Stimulated activated naive CD4-positive, alpha-beta T cell (primary cell): ENCODE data around the gene ZNF135.

Source experiments
- DNase-seq, 6 experiments: peaks; one replicate each; lab custom pipeline; 2025; lab: John Stamatoyannopoulos, UW

Gene ZNF135

DNA sequence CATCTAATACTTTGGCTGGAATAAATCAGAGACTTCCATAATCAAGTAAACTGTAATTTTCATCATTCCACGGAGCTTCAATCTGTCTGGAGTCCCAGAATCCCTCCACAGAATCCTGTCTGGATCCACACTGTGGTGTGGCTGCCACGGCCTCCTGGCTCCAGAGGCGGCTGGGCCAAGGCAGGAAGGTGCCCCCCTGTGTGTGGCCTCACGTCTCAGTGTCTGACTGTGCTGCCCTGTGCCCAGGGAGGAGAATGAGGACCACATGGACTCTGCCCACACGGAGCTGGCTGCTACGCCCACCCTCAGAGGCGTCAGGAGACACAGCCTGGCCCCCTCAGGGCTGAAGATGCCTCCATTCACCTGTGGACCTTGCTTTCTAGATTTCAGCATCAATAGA is 12.2 kb upstream of the ZNF135 start:
- DNase-seq = no peak

- DNase-seq = no peak
Observed at GRCh38 chr19:58047672-58048071, 11.4 kb upstream of the ZNF135 start.

- DNase-seq = no peak
Observed at GRCh38 chr19:58052256-58052655, 6.8 kb upstream of the ZNF135 start.

- DNase-seq = no peak
Observed at GRCh38 chr19:58053480-58054156, 5.5 kb upstream of the ZNF135 start.

- no peak for DNase-seq
Observed at GRCh38 chr19:58054901-58055874, 3.9 kb upstream of the ZNF135 start.

DNA sequence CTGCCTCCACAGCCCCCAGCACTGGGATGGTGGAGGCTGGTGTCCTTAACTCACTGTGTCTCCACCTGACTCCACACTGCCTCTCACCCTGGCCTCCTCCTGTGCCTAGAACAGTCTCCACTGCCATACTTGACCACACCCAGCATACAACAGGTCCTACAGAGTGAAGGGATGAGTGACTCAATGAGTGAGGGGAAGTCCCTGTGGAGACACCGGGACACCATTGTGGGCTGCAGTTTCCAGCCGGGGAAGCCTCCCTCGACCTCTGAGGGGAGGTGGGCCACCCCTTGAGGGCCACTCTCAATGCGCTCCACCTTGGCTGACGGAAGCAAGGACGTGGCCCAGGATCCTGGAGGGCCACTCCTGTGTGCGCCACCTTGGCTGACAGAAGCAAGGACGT is 2.8 kb upstream of the ZNF135 start:
- no peak for DNase-seq

DNA sequence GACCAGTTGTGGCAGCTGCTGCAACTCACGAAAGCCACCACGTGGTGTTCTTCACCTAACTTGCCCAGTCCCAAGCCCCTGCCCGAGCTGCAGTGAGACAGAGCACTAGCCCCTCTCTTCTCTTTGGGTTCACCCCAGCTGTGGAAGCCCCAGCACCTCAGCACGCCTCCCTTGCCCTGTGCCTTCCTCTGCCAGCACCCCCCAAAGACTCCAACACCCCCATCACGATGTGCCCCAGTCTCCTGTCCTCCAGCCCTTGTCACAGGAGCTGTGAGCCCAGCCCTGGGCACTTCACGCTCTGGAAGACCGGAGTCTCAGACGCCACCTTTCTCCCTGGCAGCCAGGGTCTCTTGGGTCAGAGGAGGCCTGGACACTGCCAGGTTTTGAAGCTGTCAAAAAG is 2.2 kb upstream of the ZNF135 start:
- no peak for DNase-seq

- no peak for DNase-seq
Observed at GRCh38 chr19:58058467-58058866, 615 bp upstream of the ZNF135 start.

- DNase-seq = no peak
Observed at GRCh38 chr19:58059671-58060078, 593 bp downstream of the ZNF135 start.

DNA sequence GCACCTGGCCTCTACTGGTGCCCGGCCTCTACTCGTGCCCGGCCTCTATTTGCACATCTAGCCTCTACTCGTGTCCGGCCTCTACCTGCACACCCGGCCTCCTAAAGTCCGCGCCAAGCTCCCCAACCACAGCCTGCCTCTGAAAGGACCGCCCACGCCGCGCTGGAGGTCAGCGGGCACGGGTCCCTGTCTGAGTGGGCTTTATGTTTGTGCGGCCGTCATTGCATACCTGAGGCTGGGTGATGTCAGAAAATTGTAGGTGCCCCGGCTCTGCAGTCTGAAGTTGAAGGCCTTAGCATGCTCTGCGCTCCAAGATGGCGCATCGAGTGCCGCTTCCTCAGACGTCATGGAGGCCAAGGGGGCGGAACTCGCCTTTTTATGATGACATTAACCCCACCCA is 1.1 kb downstream of the ZNF135 start:
- DNase-seq = no peak

GRCh38 chr19:58063712-58064111 is 4.6 kb downstream of the ZNF135 start:
- DNase-seq = no peak

DNA sequence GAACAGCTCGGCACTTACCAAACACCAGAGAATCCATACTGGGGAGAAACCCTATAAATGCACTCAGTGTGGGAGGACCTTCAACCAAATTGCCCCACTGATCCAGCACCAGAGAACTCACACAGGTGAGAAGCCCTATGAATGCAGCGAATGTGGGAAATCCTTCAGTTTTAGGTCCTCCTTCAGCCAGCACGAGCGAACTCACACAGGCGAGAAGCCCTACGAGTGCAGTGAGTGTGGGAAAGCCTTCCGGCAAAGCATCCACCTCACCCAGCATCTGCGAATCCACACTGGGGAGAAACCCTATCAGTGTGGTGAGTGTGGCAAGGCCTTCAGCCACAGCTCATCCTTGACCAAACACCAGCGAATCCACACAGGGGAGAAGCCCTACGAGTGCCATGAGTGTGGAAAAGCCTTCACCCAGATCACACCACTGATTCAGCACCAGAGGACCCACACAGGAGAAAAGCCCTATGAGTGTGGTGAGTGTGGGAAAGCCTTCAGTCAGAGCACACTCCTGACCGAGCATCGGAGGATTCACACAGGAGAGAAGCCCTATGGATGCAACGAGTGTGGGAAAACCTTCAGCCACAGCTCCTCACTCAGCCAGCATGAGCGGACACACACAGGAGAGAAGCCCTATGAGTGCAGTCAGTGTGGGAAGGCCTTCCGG is 8.3 kb downstream of the ZNF135 start:
- no peak for DNase-seq

DNA sequence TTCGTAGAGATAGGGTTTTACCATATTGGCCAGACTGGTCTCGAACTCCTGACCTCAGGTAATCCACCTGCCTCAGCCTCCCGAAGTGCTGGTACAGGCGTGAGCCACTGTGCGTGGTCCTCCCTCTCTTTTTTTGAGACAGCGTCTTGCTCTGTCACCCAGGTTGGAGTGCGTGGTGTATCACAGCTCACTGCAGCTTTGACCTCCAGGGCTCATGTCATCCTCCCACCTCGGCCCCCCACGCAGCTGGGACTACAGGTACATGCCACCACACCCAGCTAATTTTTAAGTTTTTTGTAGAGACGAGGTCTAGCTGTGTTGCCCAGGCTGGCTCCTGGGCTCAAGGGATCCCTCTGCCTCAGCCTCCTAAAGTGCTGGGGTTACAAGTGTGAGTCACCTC is 20.7 kb downstream of the ZNF135 start:
- no peak for DNase-seq

DNA sequence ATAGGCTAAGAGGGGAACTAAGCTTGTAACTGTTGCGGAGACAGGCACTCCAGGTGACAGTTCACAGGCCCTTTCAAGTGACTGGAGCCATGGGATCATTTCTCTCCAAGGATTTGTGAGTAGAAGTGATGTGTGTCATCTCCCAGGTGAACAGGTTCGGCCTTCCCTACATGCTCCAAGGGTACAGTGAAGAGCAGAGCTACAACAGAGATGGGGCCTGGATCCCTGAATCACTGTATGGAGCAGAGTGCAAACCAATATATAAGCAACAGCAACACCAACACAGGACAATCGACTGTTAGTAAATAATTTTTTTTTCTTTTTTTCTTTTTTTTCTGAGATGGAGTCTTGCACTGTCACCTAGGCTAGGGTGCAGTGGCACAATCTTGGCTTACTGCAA is 23.9 kb downstream of the ZNF135 start:
- no peak for DNase-seq

DNA sequence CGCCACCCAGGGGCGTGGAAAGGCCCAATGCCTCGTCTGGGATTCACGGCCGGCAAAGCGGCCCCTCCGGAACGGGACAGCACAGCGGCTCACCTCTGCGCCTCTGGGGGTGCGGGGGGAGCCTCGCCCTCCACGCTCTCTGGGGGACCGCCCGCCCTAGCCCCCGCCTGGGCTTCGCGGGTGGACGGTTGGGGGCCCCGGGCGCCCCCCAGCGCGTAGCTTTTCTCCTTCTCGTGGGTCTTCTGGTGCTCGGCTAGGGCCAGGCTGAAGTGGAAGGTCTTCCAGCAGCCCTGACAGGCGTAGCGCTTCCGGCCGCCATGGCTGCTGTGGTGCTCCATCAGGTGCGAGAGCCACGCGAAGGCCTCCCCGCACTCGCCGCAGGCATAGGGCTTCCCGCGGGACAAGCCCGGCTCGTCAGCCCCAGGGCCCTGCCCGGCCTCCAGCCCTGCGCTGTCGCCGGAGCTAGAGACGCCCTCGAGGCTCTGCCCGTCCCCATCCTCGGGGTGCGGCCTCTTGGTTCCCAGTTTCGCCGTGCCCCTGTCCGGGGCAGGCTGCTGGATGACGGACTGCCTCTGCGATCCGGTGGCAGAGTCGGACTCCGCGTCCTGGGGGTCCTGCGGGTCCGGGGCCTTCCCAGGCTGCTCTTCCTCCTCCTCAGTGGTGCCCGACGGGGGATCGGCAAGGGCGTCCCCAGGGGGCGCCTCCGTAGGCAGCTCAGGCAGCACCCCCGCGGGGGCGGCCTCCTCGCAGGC is 25.7 kb downstream of the ZNF135 start:
- DNase-seq = no peak

- DNase-seq = no peak
Observed at GRCh38 chr19:58085348-58085875, 26.3 kb downstream of the ZNF135 start.

- DNase-seq = no peak
Observed at GRCh38 chr19:58086825-58087710, 28.0 kb downstream of the ZNF135 start.

DNA sequence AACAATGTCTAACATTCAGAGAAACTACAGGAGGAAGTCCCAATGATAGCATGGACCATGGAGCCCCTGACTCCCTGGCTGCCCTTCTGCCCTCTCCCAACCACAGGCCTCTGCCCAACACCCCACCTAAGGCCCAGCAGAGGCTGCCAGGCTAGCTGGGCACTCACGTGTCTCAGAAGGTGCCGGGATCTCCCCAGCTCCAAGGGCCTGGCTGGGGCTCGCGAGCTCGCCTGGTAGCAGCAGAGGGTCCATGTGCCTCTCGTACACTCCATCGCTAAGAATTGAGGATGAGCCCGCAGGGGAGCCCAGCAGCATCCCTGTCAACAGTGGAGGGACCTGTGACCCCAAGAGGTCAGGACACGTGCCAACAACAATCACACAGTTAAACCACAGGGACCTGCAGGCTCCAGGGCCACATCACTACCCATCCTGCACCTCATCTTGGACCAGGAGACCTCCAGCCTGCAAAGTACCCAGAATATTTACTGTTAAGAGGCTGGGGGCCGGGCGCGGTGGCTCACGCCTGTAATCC is 29.5 kb downstream of the ZNF135 start:
- DNase-seq = no peak

GRCh38 chr19:58089846-58090245 is 30.8 kb downstream of the ZNF135 start:
- no peak for DNase-seq

DNA sequence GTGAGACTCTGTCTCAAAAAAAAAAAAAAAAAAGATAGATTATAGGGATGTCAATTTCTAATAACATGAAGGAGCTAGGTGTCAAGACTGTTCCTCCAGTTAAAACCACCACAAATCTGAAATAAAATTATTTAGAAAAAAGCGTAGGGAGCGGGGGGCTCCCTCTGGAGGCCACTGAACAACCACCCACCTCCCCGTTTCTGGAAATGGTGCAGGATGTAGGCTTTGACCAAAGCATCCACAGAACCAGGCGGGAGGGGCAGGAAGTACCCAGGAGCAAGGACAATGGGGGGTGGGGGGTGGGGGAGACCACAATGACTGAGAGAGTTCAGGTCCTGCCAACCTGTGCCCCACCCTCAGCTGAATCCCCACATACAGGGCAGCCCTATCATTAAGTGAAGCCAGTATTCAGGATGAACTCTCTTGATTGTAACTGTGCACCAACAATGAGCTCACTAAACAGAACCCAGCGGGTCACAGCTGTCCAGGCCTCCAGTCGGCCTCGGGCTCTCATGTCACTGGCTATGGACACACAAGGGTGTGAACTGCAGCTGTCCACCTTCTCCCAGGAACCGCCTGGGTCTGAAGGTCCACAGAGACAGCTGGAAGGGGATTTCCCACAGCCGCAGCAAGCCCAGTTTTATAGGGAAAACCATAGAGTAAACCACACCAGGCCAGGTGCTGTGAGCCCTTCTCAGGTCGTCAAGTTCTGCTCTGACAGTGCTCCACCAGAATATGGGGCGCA is 32.3 kb downstream of the ZNF135 start:
- DNase-seq = no peak
